ENCODE data around the gene CACNA1D. TPM values are rescaled to one million over a fixed set of nuclear protein-coding genes. Genes with fewer than 3 reads are reported as not detected.
A peak's percentile ranks its signal among the peaks of the same experiment; 100 is the strongest.

The CACNA1D gene
- total and polyA plus RNA-seq, 2 donors, result 0.57 to 0.66 TPM

GRCh38 chr3:53589806-53590205 is 95.4 kb downstream of the CACNA1D start:
- H3K27me3 ChIP-seq (ENCODE audit: control insufficient read depth in 2 of 2, insufficient read depth in 1 of 2, low read length in 1 of 2), result no peaks in the 10 kb centered on the region
- no peak for DNase-seq (ENCODE audit: low read depth in 6 of 9, low spot score in 9 of 9)
- H3K4me1 ChIP-seq (ENCODE audit: control insufficient read depth in 2 of 2, insufficient read depth in 2 of 2, low read length in 2 of 2), result no peaks in the 10 kb centered on the region
- H3K36me3 ChIP-seq (ENCODE audit: control insufficient read depth in 2 of 2, insufficient read depth in 2 of 2, low read length in 1 of 2), result no peaks in the 10 kb centered on the region
- H3K27ac ChIP-seq (ENCODE audit: low read depth in 1 of 2, low read length in 1 of 2), result no peak overlapping the region
- no peaks in the 10 kb centered on the region for H3K9me3 ChIP-seq (ENCODE audit: control insufficient read depth in 2 of 2, insufficient read depth in 1 of 2, low read length in 1 of 2)
- H3K4me3 ChIP-seq (ENCODE audit: low read length in 2 of 2), result no peak overlapping the region

- DNase-seq (ENCODE audit: low read depth in 6 of 9, low spot score in 9 of 9), result no peak
- Histone ChIP-seq H3K27me3 (ENCODE audit: control insufficient read depth in 2 of 2, insufficient read depth in 1 of 2, low read length in 1 of 2) (no peaks in the 10 kb centered on the region), H3K27ac (ENCODE audit: low read depth in 1 of 2, low read length in 1 of 2) (no peak overlapping the region), H3K9me3 (ENCODE audit: control insufficient read depth in 2 of 2, insufficient read depth in 1 of 2, low read length in 1 of 2) (no peaks in the 10 kb centered on the region), H3K4me3 (ENCODE audit: low read length in 2 of 2) (no peak overlapping the region), H3K4me1 (ENCODE audit: control insufficient read depth in 2 of 2, insufficient read depth in 2 of 2, low read length in 2 of 2) (no peaks in the 10 kb centered on the region), H3K36me3 (ENCODE audit: control insufficient read depth in 2 of 2, insufficient read depth in 2 of 2, low read length in 1 of 2) (no peaks in the 10 kb centered on the region)
- WGBS, result 94% methylated on average over 8 of the region's 8 CpGs
Observed at GRCh38 chr3:53590606-53591005, 96.2 kb downstream of the CACNA1D start.

- H3K9me3 ChIP-seq (ENCODE audit: control insufficient read depth in 2 of 2, insufficient read depth in 1 of 2, low read length in 1 of 2), result no peaks in the 10 kb centered on the region
- H3K27me3 ChIP-seq (ENCODE audit: control insufficient read depth in 2 of 2, insufficient read depth in 1 of 2, low read length in 1 of 2), result no peaks in the 10 kb centered on the region
- no peak overlapping the region for H3K27ac ChIP-seq (ENCODE audit: low read depth in 1 of 2, low read length in 1 of 2)
- no peaks in the 10 kb centered on the region for H3K36me3 ChIP-seq (ENCODE audit: control insufficient read depth in 2 of 2, insufficient read depth in 2 of 2, low read length in 1 of 2)
- no peaks in the 10 kb centered on the region for H3K4me1 ChIP-seq (ENCODE audit: control insufficient read depth in 2 of 2, insufficient read depth in 2 of 2, low read length in 2 of 2)
- WGBS, result 96% methylated on average over 6 of the region's 6 CpGs
- DNase-seq (ENCODE audit: low read depth in 6 of 9, low spot score in 9 of 9), result no peak
- no peak overlapping the region for H3K4me3 ChIP-seq (ENCODE audit: low read length in 2 of 2)
Observed at GRCh38 chr3:53591646-53592045, 97.2 kb downstream of the CACNA1D start.

GRCh38 chr3:53592862-53593261 is 98.5 kb downstream of the CACNA1D start:
- no peaks in the 10 kb centered on the region for H3K36me3 ChIP-seq (ENCODE audit: control insufficient read depth in 2 of 2, insufficient read depth in 2 of 2, low read length in 1 of 2)
- no peak for DNase-seq (ENCODE audit: low read depth in 6 of 9, low spot score in 9 of 9)
- peaks cover 3 to 5% of the 10 kb centered on the region in 2 donors for H3K4me1 ChIP-seq (ENCODE audit: control insufficient read depth in 2 of 2, insufficient read depth in 2 of 2, low read length in 2 of 2)
- H3K9me3 ChIP-seq (ENCODE audit: control insufficient read depth in 2 of 2, insufficient read depth in 1 of 2, low read length in 1 of 2), result no peaks in the 10 kb centered on the region
- 94% methylated on average over 7 of the region's 7 CpGs for WGBS
- H3K27ac ChIP-seq (ENCODE audit: low read depth in 1 of 2, low read length in 1 of 2), result no peak overlapping the region
- no peak overlapping the region for H3K4me3 ChIP-seq (ENCODE audit: low read length in 2 of 2)
- no peaks in the 10 kb centered on the region for H3K27me3 ChIP-seq (ENCODE audit: control insufficient read depth in 2 of 2, insufficient read depth in 1 of 2, low read length in 1 of 2)

- Histone ChIP-seq H3K27me3 (ENCODE audit: control insufficient read depth in 2 of 2, insufficient read depth in 1 of 2, low read length in 1 of 2) (no peaks in the 10 kb centered on the region), H3K36me3 (ENCODE audit: control insufficient read depth in 2 of 2, insufficient read depth in 2 of 2, low read length in 1 of 2) (no peaks in the 10 kb centered on the region), H3K9me3 (ENCODE audit: control insufficient read depth in 2 of 2, insufficient read depth in 1 of 2, low read length in 1 of 2) (no peaks in the 10 kb centered on the region), H3K4me3 (ENCODE audit: low read length in 2 of 2) (no peak overlapping the region), H3K4me1 (ENCODE audit: control insufficient read depth in 2 of 2, insufficient read depth in 2 of 2, low read length in 2 of 2) (peaks cover 3 to 5% of the 10 kb centered on the region in 2 donors), H3K27ac (ENCODE audit: low read depth in 1 of 2, low read length in 1 of 2) (no peak overlapping the region)
- no peak for DNase-seq (ENCODE audit: low read depth in 6 of 9, low spot score in 9 of 9)
- 75% methylated on average over 4 of the region's 4 CpGs for WGBS
Observed at GRCh38 chr3:53593611-53594010, 99.2 kb downstream of the CACNA1D start.

GRCh38 chr3:53594276-53594675 is 99.9 kb downstream of the CACNA1D start:
- WGBS, result 97% methylated on average over 3 of the region's 3 CpGs
- no peaks in the 10 kb centered on the region for H3K27me3 ChIP-seq (ENCODE audit: control insufficient read depth in 2 of 2, insufficient read depth in 1 of 2, low read length in 1 of 2)
- DNase-seq (ENCODE audit: low read depth in 6 of 9, low spot score in 9 of 9), result no peak
- H3K4me3 ChIP-seq (ENCODE audit: low read length in 2 of 2), result no peak overlapping the region
- H3K27ac ChIP-seq (ENCODE audit: low read depth in 1 of 2, low read length in 1 of 2), result no peak overlapping the region
- H3K36me3 ChIP-seq (ENCODE audit: control insufficient read depth in 2 of 2, insufficient read depth in 2 of 2, low read length in 1 of 2), result no peaks in the 10 kb centered on the region
- no peaks in the 10 kb centered on the region for H3K9me3 ChIP-seq (ENCODE audit: control insufficient read depth in 2 of 2, insufficient read depth in 1 of 2, low read length in 1 of 2)
- peaks cover 3 to 5% of the 10 kb centered on the region in 2 donors for H3K4me1 ChIP-seq (ENCODE audit: control insufficient read depth in 2 of 2, insufficient read depth in 2 of 2, low read length in 2 of 2)

- Histone ChIP-seq H3K4me1 (ENCODE audit: control insufficient read depth in 2 of 2, insufficient read depth in 2 of 2, low read length in 2 of 2) (peaks cover 3 to 5% of the 10 kb centered on the region in 2 donors), H3K27ac (ENCODE audit: low read depth in 1 of 2, low read length in 1 of 2) (no peak overlapping the region), H3K27me3 (ENCODE audit: control insufficient read depth in 2 of 2, insufficient read depth in 1 of 2, low read length in 1 of 2) (no peaks in the 10 kb centered on the region), H3K4me3 (ENCODE audit: low read length in 2 of 2) (no peak overlapping the region), H3K9me3 (ENCODE audit: control insufficient read depth in 2 of 2, insufficient read depth in 1 of 2, low read length in 1 of 2) (no peaks in the 10 kb centered on the region), H3K36me3 (ENCODE audit: control insufficient read depth in 2 of 2, insufficient read depth in 2 of 2, low read length in 1 of 2) (no peaks in the 10 kb centered on the region)
- WGBS, result 98% methylated on average over 3 of the region's 3 CpGs
- no peak for DNase-seq (ENCODE audit: low read depth in 6 of 9, low spot score in 9 of 9)
Observed at GRCh38 chr3:53595660-53596059, 101.2 kb downstream of the CACNA1D start.

- DNase-seq (ENCODE audit: low read depth in 6 of 9, low spot score in 9 of 9), result peak in 3 of 9 donors; percentile 13 to 56 (median 27)
- Histone ChIP-seq H3K27me3 (ENCODE audit: control insufficient read depth in 2 of 2, insufficient read depth in 1 of 2, low read length in 1 of 2) (no peaks in the 10 kb centered on the region), H3K36me3 (ENCODE audit: control insufficient read depth in 2 of 2, insufficient read depth in 2 of 2, low read length in 1 of 2) (no peaks in the 10 kb centered on the region), H3K4me3 (ENCODE audit: low read length in 2 of 2) (no peak overlapping the region), H3K9me3 (ENCODE audit: control insufficient read depth in 2 of 2, insufficient read depth in 1 of 2, low read length in 1 of 2) (no peaks in the 10 kb centered on the region), H3K4me1 (ENCODE audit: control insufficient read depth in 2 of 2, insufficient read depth in 2 of 2, low read length in 2 of 2) (peaks cover 3 to 5% of the 10 kb centered on the region in 2 donors), H3K27ac (ENCODE audit: low read depth in 1 of 2, low read length in 1 of 2) (no peak overlapping the region)
- WGBS, result 5% methylated on average over 4 of the region's 4 CpGs
Observed at GRCh38 chr3:53597136-53597915, 102.9 kb downstream of the CACNA1D start.

GRCh38 chr3:53599771-53600170 is 105.4 kb downstream of the CACNA1D start:
- no peak overlapping the region for H3K4me3 ChIP-seq (ENCODE audit: low read length in 2 of 2)
- peaks cover 3 to 5% of the 10 kb centered on the region in 2 donors for H3K4me1 ChIP-seq (ENCODE audit: control insufficient read depth in 2 of 2, insufficient read depth in 2 of 2, low read length in 2 of 2)
- no peaks in the 10 kb centered on the region for H3K36me3 ChIP-seq (ENCODE audit: control insufficient read depth in 2 of 2, insufficient read depth in 2 of 2, low read length in 1 of 2)
- no peak for DNase-seq (ENCODE audit: low read depth in 6 of 9, low spot score in 9 of 9)
- WGBS, result 97% methylated on average over 2 of the region's 2 CpGs
- H3K9me3 ChIP-seq (ENCODE audit: control insufficient read depth in 2 of 2, insufficient read depth in 1 of 2, low read length in 1 of 2), result no peaks in the 10 kb centered on the region
- no peak overlapping the region for H3K27ac ChIP-seq (ENCODE audit: low read depth in 1 of 2, low read length in 1 of 2)
- H3K27me3 ChIP-seq (ENCODE audit: control insufficient read depth in 2 of 2, insufficient read depth in 1 of 2, low read length in 1 of 2), result no peaks in the 10 kb centered on the region
